AG04449 (cell line): Measurements from ENCODE around the gene FKTN.

Experiments
- CTCF ChIA-PET: fragments of 350-600 bp; formaldehyde crosslinking; extraction: SDS; loops from one replicate; lab custom pipeline; 2021; ENCODE audit warnings: antibody characterized with exemption; lab: Yijun Ruan, JAX
- POLR2A ChIA-PET: fragments of 400-600, 350-600 bp; formaldehyde crosslinking; extraction: SDS; loops from one replicate; lab custom pipeline; 2020; ENCODE audit warnings: antibody characterized with exemption, inconsistent platforms; lab: Yijun Ruan, JAX
- DNase-seq: peaks from one replicate; pipeline ENCODE4 v3.0.0-alpha.2; 2010; ENCODE audit warnings: low read depth, low spot score
- H3K4me3 ChIP-seq: 2 replicates; pipeline ENCODE4 v1.5.1; 2011; ENCODE audit warnings: low read depth, mild to moderate bottlenecking, control low read depth, low read length
- CTCF ChIP-seq: IDR thresholded peaks from one replicate; pipeline ENCODE4 v1.5.1; 2011; ENCODE audit warnings: mild to moderate bottlenecking, moderate library complexity, low read length, control low read depth, inconsistent platforms; ENCODE audit not compliant: insufficient read depth; ENCODE audit errors: missing control alignments

Gene FKTN

GRCh38 chr9:105662184-105663104 lies 104.5 kb downstream of the FKTN start, which contains the start of gene TAL2:
Gene TAL2, plus strand, starts transcription at chr9:105662457. Its CDS starts 40 bp downstream, at chr9:105662497.
- DNase-seq: no peak
- TF ChIP-seq CTCF: no peak
- ChIA-PET POLR2A (no interaction called here), CTCF (no interaction called here)
- H3K4me3 ChIP-seq: no peak within 1 kb of the TSS

- CTCF ChIA-PET: no interaction called here
Measured at GRCh38 chr9:105663914-105664313, 106.0 kb downstream of the FKTN start.

GRCh38 chr9:105667867-105668266 lies 109.9 kb downstream of the FKTN start:
- POLR2A ChIA-PET: no interaction called here
- no peak overlapping the region for H3K4me3 ChIP-seq
- TF ChIP-seq CTCF: no peak
- DNase-seq: no peak
- CTCF ChIA-PET: no interaction called here

More at GRCh38 chr9:105663914-105664313, 106.0 kb downstream of the FKTN start:
- H3K4me3 ChIP-seq: no peak overlapping the region
- POLR2A ChIA-PET: no interaction called here
- no peak for DNase-seq
- no peak for TF ChIP-seq CTCF

- no peak overlapping the region for H3K4me3 ChIP-seq
- no peak for DNase-seq
- TF ChIP-seq CTCF: no peak
- ChIA-PET POLR2A (no interaction called here), CTCF (no interaction called here)
Measured at GRCh38 chr9:105670315-105670714, 112.4 kb downstream of the FKTN start.

- POLR2A ChIA-PET: no interaction called here
Measured at GRCh38 chr9:105670775-105671174, 112.8 kb downstream of the FKTN start.

More at GRCh38 chr9:105670775-105671174, 112.8 kb downstream of the FKTN start:
- DNase-seq: no peak
- no peak overlapping the region for H3K4me3 ChIP-seq
- TF ChIP-seq CTCF: no peak
- CTCF ChIA-PET: no interaction called here
